ENCODE results near the gene FMNL1.

Gene FMNL1

DNA sequence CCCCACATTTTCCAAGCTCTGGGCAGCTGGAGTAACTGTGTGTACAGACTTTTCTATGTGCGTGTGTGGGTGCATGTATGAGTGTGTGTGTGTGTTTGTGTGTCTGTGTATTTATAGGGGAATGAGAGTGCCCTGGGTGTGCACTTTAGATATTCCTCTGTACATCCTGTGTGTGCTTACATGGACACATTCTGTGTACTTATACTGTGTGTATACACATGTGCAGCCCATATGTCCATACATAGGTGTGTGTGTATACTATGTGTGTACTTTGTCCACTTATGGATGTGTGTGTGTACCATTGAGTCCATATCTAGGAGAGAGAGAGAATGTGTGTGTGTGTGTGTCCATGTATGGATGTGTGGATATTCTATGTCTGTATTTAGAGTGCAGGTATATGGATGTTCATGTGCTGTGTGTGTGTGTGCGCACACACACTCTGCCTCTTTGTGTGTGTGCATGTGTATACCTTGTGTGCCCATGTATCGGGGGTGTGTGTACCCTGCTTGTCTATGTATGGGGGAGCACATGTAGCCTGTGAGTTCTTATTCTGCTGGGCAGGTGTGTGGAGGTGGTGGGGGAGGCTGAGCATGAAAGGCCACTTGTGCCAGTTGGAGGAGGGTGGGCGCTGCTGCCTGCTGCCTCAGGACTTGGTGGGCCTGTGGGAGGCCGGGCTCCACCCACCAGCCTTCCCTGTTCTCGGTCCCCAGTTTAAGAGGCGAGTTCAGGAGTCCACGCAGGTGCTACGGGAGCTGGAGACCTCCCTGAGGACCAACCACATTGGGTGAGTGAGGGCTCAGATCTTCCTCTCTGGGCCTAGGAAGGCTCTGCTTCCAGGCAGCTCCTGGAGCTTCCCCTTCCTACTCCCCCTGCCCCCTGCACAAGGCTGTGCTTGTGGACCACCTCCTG lies 11.1 kb downstream of the FMNL1 start:
- FAIRE-seq (no peak), DNase-seq (ENCODE audit: extremely low spot score, insufficient read length, low read depth) (no peak)

DNA sequence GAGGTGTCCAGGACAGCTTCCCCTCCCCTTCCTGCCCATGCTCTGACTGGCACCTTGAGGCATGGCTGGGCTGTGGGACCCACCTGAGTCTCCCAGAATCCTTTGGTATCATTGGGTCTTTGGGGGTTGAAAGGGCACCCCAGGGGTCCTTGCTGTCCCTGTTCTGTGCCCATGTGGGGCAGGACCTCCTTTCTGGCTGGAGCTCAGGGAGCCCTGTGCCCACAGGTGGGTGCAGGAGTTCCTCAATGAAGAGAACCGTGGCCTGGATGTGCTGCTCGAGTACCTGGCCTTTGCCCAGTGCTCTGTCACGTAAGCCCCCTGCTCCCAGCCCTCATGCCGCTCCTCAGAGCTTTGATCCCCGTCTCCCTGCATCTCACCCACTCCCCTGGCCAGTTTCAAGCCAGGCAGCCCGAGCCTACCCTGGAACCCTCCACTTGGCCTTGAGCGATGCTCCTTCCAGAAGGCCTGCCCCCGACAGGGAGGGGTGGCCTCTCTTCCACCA lies 11.8 kb downstream of the FMNL1 start:
- no peak for DNase-seq (ENCODE audit: extremely low spot score, insufficient read length, low read depth)
- no peak for FAIRE-seq

DNA sequence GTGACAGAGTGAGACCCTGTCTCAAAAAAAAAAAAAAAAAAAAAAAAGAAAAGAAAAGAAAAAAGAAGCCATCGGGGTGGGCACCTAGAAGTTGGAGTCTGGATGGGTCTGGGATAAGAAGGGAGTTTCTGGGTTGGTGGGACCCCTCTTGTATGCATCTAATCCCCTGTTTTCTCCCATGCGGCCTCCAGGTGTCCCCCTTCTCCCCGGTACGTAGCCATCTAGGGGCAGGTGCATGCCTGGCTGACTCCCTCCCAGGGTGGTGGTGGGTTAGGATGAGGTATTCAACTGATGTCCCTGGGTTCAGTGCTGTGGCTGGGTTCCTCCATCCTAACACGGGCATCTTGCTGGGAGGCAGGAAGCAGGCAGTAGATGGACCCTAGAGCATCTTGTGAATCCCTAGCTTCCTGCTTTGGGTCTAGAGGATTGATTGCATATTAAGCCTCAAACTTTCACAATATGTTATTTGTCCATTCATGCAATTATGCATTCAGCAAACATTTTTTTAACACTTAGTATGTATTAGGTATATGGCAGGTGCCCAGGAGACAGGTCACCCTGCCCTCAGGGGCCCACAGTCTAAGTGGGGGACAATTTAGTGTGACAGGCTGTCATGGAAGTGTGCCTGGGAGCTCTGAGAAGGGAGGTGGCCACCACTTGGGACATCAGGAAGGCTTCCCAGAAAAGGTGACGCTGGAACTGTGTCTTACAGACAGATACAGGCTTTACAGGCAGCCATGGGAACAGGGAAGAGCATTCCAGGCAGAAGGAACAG lies 13.1 kb downstream of the FMNL1 start:
- DNase-seq (ENCODE audit: extremely low spot score, insufficient read length, low read depth) (no peak), FAIRE-seq (peak; percentile 74)

DNA sequence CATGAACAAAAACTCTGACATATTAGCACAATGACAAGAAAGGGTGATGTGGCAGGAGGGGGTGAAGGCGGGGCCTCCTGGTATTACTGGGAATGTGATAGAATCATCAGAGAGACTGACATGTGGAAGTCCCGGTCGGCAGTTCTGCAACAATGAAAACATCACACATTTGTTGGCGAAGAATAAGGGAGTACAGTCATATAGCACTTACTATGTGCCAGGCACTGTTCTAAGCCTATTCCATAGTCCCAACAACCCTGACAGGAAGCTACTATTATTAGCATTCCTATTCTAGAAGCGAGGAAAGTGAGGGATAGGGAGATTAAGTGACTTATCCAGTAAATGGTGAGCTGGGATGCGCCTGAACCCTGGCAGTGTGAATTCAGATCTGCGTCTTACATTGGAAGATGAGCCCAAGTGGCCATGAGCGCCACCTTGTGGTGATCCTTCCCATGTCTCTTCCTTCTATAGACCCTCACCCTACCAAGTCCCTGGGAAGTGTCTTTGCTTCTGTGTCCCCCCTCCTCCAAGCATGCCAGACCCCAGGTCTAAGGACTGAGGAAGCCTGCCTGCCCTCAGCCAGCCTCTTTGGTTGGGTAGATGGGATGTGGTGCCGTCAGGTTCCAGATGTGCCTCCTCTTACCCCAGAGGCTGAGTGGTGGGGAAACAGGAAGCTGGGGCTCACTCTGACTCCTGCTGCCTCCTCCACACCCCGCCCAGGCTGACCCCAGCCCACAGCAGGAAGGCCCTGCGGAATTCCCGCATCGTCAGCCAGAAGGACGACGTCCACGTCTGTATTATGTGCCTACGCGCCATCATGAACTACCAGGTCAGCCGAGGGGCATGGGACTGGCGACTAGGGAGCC lies 14.0 kb downstream of the FMNL1 start:
- peak; percentile 90 for FAIRE-seq
- DNase-seq (ENCODE audit: extremely low spot score, insufficient read length, low read depth), result no peak

DNA sequence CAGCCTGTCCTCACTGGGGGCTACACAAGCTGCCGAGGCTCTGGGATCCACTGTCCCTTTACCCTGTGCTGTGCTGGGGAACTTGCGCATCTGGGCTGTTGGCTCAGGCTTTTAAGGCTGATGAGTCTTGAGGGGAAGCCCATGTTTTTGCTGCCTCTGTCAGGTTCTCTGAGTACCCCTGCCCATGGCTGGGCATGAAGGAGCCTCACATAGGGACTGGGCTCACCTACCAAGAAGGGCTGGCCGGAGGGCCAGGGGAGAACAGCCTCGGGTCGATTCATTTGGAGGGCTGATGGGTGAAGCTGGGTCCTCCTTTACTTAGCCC lies 14.6 kb downstream of the FMNL1 start:
- DNase-seq (ENCODE audit: extremely low spot score, insufficient read length, low read depth) (no peak), FAIRE-seq (no peak)

DNA sequence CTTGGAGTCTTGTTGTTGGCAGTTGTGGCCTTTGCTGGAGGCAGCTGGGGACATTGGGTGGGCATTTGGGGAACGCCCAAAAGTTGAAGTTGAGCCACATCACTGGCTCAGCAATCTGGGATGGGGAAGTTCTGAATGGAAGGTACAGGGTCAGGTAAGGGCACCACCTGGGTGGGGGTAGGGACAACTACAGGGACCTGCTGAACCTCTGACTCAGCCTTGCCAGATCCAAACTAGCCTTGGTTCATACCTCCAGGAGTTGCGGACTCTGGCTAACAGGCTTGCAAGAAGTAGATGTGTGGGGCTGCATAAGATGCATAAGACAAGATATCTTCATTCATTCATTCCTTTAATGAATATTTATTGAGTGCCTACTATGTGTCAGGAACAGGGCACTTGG lies 16.0 kb downstream of the FMNL1 start:
- DNase-seq (ENCODE audit: extremely low spot score, insufficient read length, low read depth) (no peak), FAIRE-seq (no peak)

DNA sequence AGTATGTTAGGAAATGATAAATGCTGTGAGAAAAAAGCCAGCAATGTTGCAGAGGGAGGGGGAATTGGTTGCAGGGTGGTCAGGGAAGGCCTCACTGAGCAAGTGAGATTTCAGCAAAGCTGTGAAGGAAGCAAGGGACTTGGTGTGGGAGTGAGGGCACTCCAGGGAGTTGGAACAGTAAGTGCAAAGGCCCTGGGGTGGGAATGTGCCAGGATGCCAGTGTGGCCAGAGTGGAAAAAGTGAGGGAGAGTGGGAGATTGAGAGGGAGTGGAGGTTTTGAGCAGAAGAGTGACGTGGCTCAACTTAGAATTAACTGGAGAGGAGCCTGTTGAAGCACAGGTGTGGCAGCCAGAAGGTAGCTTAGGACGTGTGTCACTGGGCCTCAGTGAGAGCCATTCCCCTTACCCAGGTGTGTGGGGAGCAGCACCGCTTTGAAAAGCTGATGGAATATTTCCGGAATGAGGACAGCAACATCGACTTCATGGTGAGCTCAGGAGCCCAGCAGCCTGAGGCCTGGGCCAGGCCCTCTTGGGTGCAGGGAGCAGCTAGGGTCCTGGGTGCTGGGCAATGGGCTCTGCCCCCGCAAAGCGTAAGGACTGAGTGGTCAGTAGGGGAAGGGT lies 16.6 kb downstream of the FMNL1 start:
- FAIRE-seq (no peak), DNase-seq (ENCODE audit: extremely low spot score, insufficient read length, low read depth) (no peak)

DNA sequence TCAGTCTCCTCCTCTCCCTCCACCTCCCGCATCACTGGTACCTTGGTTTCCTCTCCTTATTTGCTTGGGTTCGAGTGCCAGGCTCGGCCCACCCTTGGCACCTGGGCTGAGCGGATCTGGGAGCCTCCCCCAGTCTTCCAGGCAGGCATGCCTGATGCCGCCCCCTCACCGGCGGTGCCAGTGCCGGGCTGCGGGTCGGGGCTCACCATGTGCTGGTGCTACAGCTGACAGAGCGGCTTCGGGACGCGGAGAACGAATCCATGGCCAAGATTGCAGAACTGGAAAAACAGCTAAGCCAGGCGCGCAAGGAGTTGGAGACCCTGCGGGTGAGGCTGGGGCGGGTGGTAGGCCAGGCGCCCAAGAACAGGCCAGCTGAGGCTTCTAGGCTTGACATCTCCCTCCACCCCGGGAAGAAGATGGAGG lies 19.2 kb downstream of the FMNL1 start:
- no peak for DNase-seq (ENCODE audit: extremely low spot score, insufficient read length, low read depth)
- FAIRE-seq, result no peak

DNA sequence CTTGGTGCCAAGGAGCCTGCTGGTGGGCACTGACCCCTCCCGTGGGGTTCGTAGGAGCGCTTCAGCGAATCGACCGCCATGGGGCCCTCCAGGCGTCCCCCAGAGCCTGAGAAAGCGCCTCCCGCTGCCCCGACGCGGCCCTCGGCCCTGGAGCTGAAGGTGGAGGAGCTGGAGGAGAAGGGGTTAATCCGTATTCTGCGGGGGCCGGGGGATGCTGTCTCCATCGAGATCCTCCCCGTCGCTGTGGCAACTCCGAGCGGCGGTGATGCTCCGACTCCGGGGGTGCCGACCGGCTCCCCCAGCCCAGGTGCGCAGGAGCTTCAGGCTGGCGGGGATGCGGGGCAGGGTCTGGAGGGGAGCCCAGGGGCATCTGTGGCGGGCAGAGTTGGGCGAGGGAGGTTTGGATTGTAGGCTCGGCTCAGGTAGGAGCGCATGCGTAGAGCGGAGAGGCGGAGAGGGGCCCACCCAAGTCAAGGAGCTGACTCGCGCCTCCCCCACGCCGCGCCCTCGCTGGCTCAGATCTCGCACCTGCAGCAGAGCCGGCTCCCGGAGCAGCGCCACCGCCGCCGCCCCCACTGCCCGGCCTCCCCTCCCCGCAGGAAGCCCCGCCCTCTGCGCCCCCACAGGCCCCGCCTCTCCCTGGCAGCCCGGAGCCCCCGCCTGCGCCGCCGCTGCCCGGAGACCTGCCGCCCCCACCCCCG lies 19.8 kb downstream of the FMNL1 start:
- no peak for FAIRE-seq
- no peak for DNase-seq (ENCODE audit: extremely low spot score, insufficient read length, low read depth)

DNA sequence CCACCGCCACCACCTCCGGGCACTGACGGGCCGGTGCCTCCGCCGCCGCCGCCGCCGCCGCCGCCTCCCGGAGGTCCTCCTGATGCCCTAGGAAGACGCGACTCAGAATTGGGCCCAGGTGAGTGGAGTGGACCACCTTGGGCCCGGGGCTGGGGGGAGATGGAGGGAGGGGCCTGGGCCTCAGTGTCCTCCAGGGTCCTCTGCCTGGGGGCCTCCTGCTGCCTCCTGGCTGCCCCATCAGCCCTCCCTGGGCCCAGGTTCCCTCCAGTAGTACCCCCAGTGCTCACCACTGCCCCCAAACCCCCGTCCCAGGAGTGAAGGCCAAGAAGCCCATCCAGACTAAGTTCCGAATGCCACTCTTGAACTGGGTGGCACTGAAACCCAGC lies 20.3 kb downstream of the FMNL1 start:
- FAIRE-seq, result no peak
- DNase-seq (ENCODE audit: extremely low spot score, insufficient read length, low read depth), result no peak

DNA sequence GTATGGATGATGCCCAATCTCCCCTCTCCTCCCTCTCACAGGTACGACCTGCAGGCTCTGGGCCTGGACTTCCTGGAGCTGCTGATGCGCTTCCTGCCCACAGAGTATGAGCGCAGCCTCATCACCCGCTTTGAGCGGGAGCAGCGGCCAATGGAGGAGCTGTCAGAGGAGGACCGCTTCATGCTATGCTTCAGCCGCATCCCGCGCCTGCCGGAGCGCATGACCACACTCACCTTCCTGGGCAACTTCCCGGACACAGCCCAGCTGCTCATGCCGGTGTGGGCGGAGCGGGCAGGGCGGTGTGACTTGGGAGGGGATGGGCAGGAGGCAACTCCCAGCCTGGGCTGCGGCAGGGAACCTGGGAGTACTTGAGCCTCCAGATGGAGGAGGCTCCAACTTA lies 22.1 kb downstream of the FMNL1 start:
- FAIRE-seq (no peak), DNase-seq (ENCODE audit: extremely low spot score, insufficient read length, low read depth) (no peak)

DNA sequence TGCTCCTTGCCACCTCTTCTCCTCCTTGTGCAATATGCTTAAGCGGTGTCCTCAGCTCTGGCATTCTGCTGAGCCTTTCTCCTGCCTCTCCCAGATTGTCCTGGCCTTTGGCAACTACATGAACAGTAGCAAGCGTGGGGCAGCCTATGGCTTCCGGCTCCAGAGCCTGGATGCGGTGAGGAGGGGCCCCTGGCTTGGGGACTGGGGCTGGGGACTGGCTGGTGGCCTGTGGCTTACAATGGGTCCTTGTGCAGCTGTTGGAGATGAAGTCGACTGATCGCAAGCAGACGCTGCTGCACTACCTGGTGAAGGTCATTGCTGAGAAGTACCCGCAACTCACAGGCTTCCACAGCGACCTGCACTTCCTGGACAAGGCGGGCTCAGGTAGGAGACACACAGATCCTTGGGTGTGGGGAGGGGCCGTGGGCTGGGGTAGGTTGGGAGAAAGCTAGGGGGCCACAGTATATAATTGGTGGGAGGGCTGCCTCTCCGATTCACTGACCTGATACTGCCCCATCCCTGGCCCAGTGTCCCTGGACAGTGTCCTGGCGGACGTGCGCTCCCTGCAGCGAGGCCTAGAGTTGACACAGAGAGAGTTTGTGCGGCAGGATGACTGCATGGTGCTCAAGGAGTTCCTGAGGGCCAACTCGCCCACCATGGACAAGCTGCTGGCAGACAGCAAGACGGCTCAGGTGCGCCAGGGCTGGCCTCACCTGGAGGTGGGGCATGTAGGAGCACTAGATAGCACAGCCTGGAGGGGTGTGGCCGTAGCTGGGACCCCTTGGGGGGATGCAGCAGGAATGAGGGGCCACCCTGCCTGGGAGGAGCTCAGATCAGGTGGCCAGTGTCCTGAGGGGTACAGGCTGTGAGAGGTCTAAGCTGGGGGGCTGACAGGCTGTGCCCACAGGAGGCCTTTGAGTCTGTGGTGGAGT lies 23.3 kb downstream of the FMNL1 start:
- DNase-seq (ENCODE audit: extremely low spot score, insufficient read length, low read depth), result no peak
- FAIRE-seq, result no peak

DNA sequence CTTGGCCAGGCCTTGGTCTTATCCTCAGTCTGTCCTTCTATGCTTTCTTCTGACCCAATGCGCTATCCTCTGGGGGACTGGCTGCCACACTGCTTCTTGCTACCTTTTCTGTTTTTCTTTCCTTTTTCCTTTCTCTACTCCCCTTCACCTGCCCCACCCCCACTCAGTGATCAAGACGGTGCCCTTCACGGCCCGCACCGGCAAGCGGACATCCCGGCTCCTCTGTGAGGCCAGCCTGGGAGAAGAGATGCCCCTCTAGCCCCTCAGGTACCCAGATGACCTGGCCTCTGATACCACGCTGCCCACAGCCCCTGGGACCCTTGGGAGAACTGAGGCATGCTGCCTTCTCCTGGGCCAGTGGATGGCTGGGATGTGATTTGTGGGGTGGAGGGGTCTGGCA lies 24.7 kb downstream of the FMNL1 start:
- no peak for FAIRE-seq

DNA sequence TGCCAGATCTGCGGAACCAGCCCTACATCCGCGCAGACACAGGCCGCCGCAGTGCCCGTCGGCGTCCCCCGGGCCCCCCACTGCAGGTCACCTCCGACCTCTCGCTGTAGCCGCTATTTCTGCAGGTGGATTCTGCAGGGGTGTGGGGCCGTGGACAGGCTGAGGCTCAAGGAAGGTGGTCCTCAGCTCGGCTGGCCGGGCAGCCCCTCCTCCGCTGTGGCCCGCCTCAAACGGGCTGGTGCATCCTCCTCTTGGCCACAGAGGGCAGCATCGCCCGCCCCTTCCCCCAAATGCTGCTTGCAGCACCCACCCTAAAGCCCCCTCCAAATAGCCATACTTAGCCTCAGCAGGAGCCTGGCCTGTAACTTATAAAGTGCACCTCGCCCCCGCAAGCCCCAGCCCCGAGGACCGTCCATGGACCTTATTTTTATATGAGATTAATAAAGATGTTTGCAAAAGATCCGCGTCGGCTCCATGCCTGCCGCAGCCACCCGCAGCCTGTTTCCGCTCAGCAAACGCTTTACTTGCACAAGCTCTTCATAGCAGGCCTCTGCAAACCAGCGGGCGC lies 25.3 kb downstream of the FMNL1 start:
- FAIRE-seq (no peak), DNase-seq (ENCODE audit: extremely low spot score, insufficient read length, low read depth) (no peak)

More for the DNA sequence above, 24.7 kb downstream of the FMNL1 start:
- DNase-seq (ENCODE audit: extremely low spot score, insufficient read length, low read depth), result no peak

DNA sequence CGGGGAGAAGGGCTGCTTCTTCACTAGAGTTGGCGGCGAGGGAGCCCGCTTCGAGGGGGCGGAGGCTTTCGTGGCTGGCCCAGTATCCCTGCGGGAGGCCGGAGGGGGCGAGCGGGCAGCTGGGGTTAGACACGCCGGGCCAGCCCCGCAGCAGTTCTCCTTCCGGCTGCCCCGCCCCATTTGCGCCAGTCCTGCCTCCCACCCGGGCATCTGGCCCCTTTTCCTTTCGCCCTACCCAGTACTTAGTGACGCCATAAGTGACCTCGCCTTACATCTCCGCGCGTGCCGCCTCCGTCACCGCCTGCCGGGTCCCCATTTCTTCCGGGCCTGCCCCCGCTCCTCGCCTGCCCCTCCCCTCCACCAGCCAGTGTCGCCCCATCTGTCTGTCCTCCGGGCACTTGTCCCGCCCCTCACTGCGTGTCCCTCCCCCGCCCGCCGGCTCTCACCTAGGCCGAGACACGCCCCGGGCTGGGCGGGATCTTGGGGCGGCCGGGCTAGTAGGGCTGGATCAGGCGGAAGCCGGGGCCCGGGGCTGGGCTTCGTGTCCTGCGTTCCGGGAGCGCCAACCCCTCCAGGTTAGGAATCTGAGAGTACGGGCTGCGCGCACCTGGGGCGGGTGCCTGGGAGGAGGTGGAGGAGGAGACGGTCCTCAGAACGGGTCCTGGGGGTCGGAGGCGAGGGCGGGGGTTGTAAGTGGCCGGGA lies 25.9 kb downstream of the FMNL1 start:
- FAIRE-seq (peak; percentile 95), DNase-seq (ENCODE audit: extremely low spot score, insufficient read length, low read depth) (peak; percentile 99)

DNA sequence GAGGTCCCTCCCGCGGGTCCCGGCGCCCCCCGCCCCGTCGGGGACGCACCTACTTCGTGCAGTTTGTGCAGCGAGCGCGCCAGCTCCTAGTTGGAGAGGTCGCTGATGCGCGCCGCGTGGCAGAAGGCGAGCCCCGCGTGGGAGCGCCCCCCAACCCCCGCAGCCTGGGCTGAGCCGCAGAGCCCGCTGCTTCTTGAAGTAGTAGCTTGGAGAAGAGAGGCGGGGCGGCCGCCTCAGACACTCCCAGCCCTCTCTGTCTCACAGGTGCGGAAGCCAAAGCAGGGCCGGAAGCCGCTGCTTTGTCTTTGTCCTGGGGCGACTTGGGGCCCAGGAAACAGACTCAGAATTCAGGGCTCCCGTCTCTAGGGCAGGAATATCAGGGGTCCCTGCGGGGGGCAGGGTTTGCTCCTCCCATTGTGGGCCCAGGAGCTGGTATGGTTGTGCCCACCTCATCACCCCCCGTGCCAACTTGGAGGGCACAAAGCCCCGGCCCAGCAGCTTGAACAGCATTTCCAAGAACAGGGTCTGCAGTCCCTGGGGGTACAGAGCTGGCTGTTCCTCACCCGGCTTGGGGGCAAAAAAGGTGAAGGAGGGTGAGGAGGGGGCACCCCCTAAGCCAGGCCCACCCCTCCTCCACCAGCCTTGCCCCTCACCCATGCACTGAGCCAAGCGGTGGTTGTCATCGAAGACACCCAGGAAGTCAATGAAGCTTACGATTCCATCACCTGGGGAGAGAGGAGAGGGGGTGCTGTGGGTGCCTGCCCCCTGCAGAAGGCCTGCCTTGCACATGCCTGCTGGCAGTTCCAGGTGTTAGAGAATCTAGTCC lies 26.7 kb downstream of the FMNL1 start:
- FAIRE-seq (peak; percentile 72), DNase-seq (ENCODE audit: extremely low spot score, insufficient read length, low read depth) (peak; percentile 84)

DNA sequence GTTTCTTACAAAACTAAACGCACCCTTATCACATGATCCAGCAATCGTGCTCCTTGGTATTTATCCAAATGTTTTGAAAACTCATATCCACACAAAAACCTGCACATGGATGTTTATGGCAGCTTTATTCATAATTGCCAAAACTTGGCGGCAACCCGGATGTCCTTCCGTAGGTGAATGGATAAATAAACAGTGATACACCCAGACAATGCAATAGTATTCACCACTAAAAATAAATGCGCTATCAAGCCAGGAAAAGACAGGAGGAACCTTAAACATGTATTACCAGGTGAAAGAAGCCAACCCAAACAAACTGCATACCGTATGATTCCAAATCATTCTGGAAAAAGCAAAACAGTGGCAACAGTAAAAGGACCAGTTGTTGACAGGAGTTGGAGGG lies 30.2 kb downstream of the FMNL1 start:
- no peak for FAIRE-seq
- no peak for DNase-seq (ENCODE audit: extremely low spot score, insufficient read length, low read depth)

All from GM18507 (cell line).